Liver (tissue), 9 donors: ENCODE measurements around the gene PLEKHM2. TPM values are rescaled to one million over a fixed set of nuclear protein-coding genes. Genes with fewer than 3 reads are reported as not detected.

Experiments used
- DNase-seq: peaks from one replicate; pipeline ENCODE4 v3.0.0-alpha.2; 2017; ENCODE audit warnings: low spot score
- H3K27ac ChIP-seq, 2 donors: one replicate each; pipeline ENCODE4 v1.7.0; 2013; ENCODE audit warnings: inconsistent platforms in 2 of 2, low read length in 2 of 2, control low read depth in 1 of 2, low read depth in 1 of 2, mild to moderate bottlenecking in 1 of 2
- H3K27me3 ChIP-seq, 4 donors: one replicate each; pipeline versions ENCODE4 v1.6.1 to v1.7.0; 2013; ENCODE audit warnings: low read length in 3 of 4, inconsistent platforms in 1 of 4, mild to moderate bottlenecking in 1 of 4, moderate library complexity in 1 of 4; ENCODE audit not compliant: control insufficient read depth in 4 of 4, insufficient read depth in 4 of 4
- H3K36me3 ChIP-seq, 4 donors: one replicate each; pipeline versions ENCODE4 v1.6.1 to v1.7.0; 2013; ENCODE audit warnings: low read length in 3 of 4, mild to moderate bottlenecking in 3 of 4, low read depth in 1 of 4, moderate library complexity in 1 of 4; ENCODE audit not compliant: control insufficient read depth in 4 of 4, insufficient read depth in 3 of 4
- H3K4me1 ChIP-seq, 4 donors: one replicate each; pipeline versions ENCODE4 v1.6.1 to v1.7.0; 2013; ENCODE audit warnings: low read length in 3 of 4, mild to moderate bottlenecking in 3 of 4, moderate library complexity in 1 of 4; ENCODE audit not compliant: control insufficient read depth in 4 of 4, insufficient read depth in 4 of 4
- H3K4me3 ChIP-seq, 3 donors: one replicate each; pipeline versions ENCODE4 v1.6.1 to v1.7.0; 2013; ENCODE audit warnings: low read length in 3 of 3, control low read depth in 1 of 3, low read depth in 1 of 3, mild to moderate bottlenecking in 1 of 3
- H3K9ac ChIP-seq, 2 donors: one replicate each; pipeline ENCODE4 v1.7.0; 2013; ENCODE audit warnings: low read length in 2 of 2, mild to moderate bottlenecking in 2 of 2, moderate library complexity in 2 of 2, control low read depth in 1 of 2, low read depth in 1 of 2
- H3K9me3 ChIP-seq, 4 donors: one replicate each; pipeline versions ENCODE4 v1.6.1 to v1.7.0; 2013; ENCODE audit warnings: low read length in 3 of 4; ENCODE audit not compliant: control insufficient read depth in 4 of 4
- EGR1 ChIP-seq, 2 donors: IDR thresholded peaks; 2 replicates each; pipeline ENCODE4 v1.6.1; 2016 to 2018; ENCODE audit warnings: antibody characterized with exemption in 2 of 2, low read depth in 2 of 2
- FOXA1 ChIP-seq: IDR thresholded peaks from 2 replicates; pipeline ENCODE4 v1.6.1; 2016; ENCODE audit warnings: antibody characterized with exemption
- FOXA2 ChIP-seq: IDR thresholded peaks from 2 replicates; pipeline ENCODE4 v1.6.1; 2016; ENCODE audit warnings: antibody characterized with exemption
- HNF4A ChIP-seq, 2 donors: conservative IDR thresholded peaks; 2 replicates each; pipeline ENCODE4 v1.6.1; 2016; ENCODE audit warnings: antibody characterized with exemption in 2 of 2, mild to moderate bottlenecking in 2 of 2
- HNF4G ChIP-seq: IDR thresholded peaks from 2 replicates; pipeline ENCODE4 v1.6.1; 2016; ENCODE audit warnings: antibody characterized with exemption
- JUND ChIP-seq, 2 donors: IDR thresholded peaks; 2 replicates each; pipeline ENCODE4 v1.6.1; 2016; ENCODE audit warnings: antibody characterized with exemption in 2 of 2
- NR2F2 ChIP-seq: IDR thresholded peaks from 2 replicates; pipeline ENCODE4 v1.6.1; 2016; ENCODE audit warnings: antibody characterized with exemption
- RAD21 ChIP-seq, 2 donors: IDR thresholded peaks; 2 replicates each; pipeline ENCODE4 v1.6.1; 2016; ENCODE audit warnings: antibody characterized with exemption in 2 of 2, mild to moderate bottlenecking in 2 of 2
- REST ChIP-seq: IDR thresholded peaks from 2 replicates; pipeline ENCODE4 v1.6.1; 2016; ENCODE audit warnings: antibody characterized with exemption, mild to moderate bottlenecking
- RXRA ChIP-seq, 2 donors: IDR thresholded peaks; 2 replicates each; pipeline ENCODE4 v1.6.1; 2017 to 2018; ENCODE audit warnings: antibody characterized with exemption in 2 of 2, mild to moderate bottlenecking in 1 of 2
- SP1 ChIP-seq: IDR thresholded peaks from 2 replicates; pipeline ENCODE4 v1.6.1; 2018; ENCODE audit warnings: antibody characterized with exemption, mild to moderate bottlenecking
- TAF1 ChIP-seq: conservative IDR thresholded peaks from 2 replicates; pipeline ENCODE4 v1.6.1; 2016; ENCODE audit warnings: antibody characterized with exemption, mild to moderate bottlenecking
- WGBS: extraction: QIAGEN DNeasy Blood & Tissue Kit; methylation state at CpG from one replicate; pipeline ENCODE4 v1.1.7; 2013; 5-methylcytosine and 5-hydroxymethylcytosine counted together
- polyA plus RNA-seq, 2 donors: library from polyadenylated mRNA; stranded (reverse) in 1 of 2; unstranded in 1 of 2; fragments of 200-250 nt in 1 of 2; fragments of >200 nt in 1 of 2; fragmentation: Nextera tagmentation in 1 of 2; extraction: Ambion mirVana in 1 of 2; gene quantifications; one replicate each; pipeline versions ENCODE4 v1.2.1 to v1.2.3, GENCODE V29; 2013 to 2015
- total RNA-seq, 2 donors: library from RNA; depleted of rRNA; stranded (reverse); fragments of >200 nt; gene quantifications; one replicate each; pipeline ENCODE4 v1.2.3, GENCODE V29; 2014
- TF ChIP-seq, protein P1 (sequence below): fragments of 150-350 bp; IDR thresholded peaks from 2 replicates; pipeline ENCODE4 v1.5.1; 2017; ENCODE audit warnings: improper control_type of control experiment, low read depth, low read length; ENCODE audit not compliant: missing input control
- TF ChIP-seq, protein P2 (sequence below): IDR thresholded peaks from 2 replicates; pipeline ENCODE4 v1.6.1; 2016; ENCODE audit warnings: antibody characterized with exemption
- donor health status: healthy.
- donor health status: healthy.
- donor health status: healthy.
- donor health status: healthy.
- donor health status: healthy.

Gene PLEKHM2
- total and polyA plus RNA-seq, 4 donors: 4.1 to 22.6 (median 17.0) TPM

DNA sequence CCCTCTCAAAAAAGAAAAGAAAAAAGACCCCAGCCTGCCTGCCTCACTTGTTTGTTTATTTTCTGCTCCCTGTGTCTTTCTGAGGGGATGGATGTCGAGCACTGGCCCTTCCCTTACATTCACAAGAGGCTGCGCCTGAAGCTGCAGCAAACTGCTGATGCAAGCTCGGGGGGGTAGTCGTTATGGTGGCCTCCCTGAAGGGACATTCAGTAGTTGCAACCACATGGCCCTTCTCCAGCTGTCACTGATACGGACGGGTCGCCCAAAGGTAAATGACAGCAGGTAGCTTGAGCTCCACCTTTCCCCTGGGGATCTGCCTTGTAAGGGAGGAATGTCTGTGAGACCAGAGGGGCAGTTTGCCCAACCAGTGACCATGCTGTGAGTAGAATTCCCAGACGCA is 17.7 kb downstream of the PLEKHM2 start:
- Histone ChIP-seq H3K4me3 (no peak overlapping the region), H3K9ac (no peak overlapping the region), H3K9me3 (no peaks in the 10 kb centered on the region), H3K27ac (no peak overlapping the region), H3K4me1 (peaks cover 0 to 12% (median 0%) of the 10 kb centered on the region in 4 donors), H3K36me3 (peaks cover 0 to 1% (median 0%) of the 10 kb centered on the region in 4 donors), H3K27me3 (no peaks in the 10 kb centered on the region)
- no peak for DNase-seq
- WGBS: 90% methylated on average over 8 of the region's 8 CpGs
- TF ChIP-seq TAF1: no peak
- no peak for TF ChIP-seq JUND (IDR thresholded peaks at IDR 0.05)

DNA sequence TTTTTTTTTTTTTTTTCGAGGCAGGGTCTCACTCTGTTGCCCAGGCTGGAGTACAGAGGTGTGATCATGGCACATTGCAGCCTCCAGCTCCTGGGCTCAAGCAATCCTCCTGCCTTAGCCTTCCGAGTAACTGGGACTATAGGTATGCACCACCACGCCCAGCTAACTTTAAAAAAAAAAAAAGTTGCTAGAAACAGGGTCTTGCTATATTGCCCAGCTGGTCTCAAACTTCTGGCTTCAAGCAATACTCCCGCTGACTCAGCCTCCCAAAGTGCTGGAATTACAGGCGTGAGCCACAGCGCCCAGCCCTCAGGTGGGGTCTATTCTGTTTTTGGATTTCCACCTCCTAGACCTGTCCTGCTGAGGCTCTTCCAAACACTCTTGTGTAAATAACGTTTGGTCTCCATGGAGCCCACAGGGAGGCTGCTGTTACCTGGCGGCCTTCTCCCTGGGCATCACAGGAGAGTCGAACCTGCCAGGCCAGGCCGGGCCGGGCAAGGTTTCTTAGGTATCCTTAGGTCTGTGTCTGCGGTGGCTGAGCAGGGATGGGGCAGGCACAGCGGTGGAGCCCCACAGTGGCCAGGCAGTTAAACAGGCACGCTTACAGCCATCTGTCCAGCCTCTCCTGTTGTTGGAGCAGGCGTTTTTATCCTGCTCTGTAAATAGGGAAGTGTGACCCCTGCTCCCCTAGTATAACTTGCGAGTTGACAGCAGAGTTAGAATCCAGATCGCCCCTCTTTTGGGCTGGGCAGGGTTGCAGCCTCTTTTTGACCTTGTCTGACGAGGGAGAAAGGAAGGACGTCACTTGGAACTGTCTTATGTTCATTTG is 18.8 kb downstream of the PLEKHM2 start:
- TF ChIP-seq, protein P1, sequence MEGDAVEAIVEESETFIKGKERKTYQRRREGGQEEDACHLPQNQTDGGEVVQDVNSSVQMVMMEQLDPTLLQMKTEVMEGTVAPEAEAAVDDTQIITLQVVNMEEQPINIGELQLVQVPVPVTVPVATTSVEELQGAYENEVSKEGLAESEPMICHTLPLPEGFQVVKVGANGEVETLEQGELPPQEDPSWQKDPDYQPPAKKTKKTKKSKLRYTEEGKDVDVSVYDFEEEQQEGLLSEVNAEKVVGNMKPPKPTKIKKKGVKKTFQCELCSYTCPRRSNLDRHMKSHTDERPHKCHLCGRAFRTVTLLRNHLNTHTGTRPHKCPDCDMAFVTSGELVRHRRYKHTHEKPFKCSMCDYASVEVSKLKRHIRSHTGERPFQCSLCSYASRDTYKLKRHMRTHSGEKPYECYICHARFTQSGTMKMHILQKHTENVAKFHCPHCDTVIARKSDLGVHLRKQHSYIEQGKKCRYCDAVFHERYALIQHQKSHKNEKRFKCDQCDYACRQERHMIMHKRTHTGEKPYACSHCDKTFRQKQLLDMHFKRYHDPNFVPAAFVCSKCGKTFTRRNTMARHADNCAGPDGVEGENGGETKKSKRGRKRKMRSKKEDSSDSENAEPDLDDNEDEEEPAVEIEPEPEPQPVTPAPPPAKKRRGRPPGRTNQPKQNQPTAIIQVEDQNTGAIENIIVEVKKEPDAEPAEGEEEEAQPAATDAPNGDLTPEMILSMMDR: no peak
- no peak for TF ChIP-seq TAF1
- peak; percentile 70 for TF ChIP-seq NR2F2
- no peak for TF ChIP-seq EGR1 (IDR thresholded peaks at IDR 0.05; ENCODE audit: low read depth in 2 of 2)
- no peak for TF ChIP-seq HNF4A (conservative IDR thresholded peaks at IDR 0.05)
- no peak for TF ChIP-seq FOXA1
- TF ChIP-seq, protein P2, sequence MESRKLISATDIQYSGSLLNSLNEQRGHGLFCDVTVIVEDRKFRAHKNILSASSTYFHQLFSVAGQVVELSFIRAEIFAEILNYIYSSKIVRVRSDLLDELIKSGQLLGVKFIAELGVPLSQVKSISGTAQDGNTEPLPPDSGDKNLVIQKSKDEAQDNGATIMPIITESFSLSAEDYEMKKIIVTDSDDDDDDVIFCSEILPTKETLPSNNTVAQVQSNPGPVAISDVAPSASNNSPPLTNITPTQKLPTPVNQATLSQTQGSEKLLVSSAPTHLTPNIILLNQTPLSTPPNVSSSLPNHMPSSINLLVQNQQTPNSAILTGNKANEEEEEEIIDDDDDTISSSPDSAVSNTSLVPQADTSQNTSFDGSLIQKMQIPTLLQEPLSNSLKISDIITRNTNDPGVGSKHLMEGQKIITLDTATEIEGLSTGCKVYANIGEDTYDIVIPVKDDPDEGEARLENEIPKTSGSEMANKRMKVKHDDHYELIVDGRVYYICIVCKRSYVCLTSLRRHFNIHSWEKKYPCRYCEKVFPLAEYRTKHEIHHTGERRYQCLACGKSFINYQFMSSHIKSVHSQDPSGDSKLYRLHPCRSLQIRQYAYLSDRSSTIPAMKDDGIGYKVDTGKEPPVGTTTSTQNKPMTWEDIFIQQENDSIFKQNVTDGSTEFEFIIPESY: no peak
- TF ChIP-seq SP1: peak; percentile 36
- TF ChIP-seq HNF4G: no peak
- TF ChIP-seq RXRA (IDR thresholded peaks at IDR 0.05): no peak
- peak in 1 of 2 donors; percentile 38 for TF ChIP-seq RAD21 (IDR thresholded peaks at IDR 0.05)
- TF ChIP-seq FOXA2: no peak
- Histone ChIP-seq H3K4me3 (no peak overlapping the region), H3K27ac (peak overlapping the region; percentile 42 to 58), H3K36me3 (peaks cover 0 to 1% (median 0%) of the 10 kb centered on the region in 4 donors), H3K4me1 (peaks cover 0 to 12% (median 0%) of the 10 kb centered on the region in 4 donors), H3K27me3 (no peaks in the 10 kb centered on the region), H3K9me3 (no peaks in the 10 kb centered on the region), H3K9ac (no peak overlapping the region)
- WGBS: 65% methylated on average over 19 of the region's 19 CpGs
- no peak for DNase-seq

DNA sequence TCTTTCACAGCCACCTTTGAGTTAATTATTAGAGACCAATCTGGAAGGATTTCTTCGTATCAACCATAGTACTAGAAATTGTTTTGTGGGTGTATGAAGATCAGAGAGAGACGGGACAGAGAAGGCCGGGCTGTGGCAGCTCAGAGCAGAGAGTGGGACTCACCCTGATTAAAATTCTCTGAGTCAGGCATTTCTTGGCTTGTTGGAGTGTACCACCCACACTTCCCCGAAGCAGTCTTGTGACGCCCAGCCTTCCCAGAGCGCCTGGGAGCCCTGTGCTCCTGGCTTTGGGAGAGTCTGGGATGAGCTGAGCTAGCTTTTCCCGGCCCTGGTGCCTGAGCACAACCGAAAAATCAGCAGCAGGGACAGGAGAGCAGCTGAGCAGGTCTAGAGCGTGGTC is 19.4 kb downstream of the PLEKHM2 start:
- peak; percentile 31 for TF ChIP-seq NR2F2
- no peak for TF ChIP-seq JUND (IDR thresholded peaks at IDR 0.05)
- peak; percentile 79 for TF ChIP-seq REST
- no peak for TF ChIP-seq SP1
- no peak for TF ChIP-seq RXRA (IDR thresholded peaks at IDR 0.05)
- Histone ChIP-seq H3K27ac (peak overlapping the region; percentile 42 to 58), H3K9ac (no peak overlapping the region), H3K4me3 (no peak overlapping the region), H3K27me3 (no peaks in the 10 kb centered on the region), H3K36me3 (peaks cover 0 to 1% (median 0%) of the 10 kb centered on the region in 4 donors), H3K9me3 (no peaks in the 10 kb centered on the region), H3K4me1 (peaks cover 0 to 12% (median 0%) of the 10 kb centered on the region in 4 donors)
- DNase-seq: no peak
- 61% methylated on average over 9 of the region's 9 CpGs for WGBS
